SH-SY5Y (cell line): ENCODE data around the gene TMEM87A.

Source experiments
- GATA2 ChIP-seq: IDR thresholded peaks from 2 replicates; pipeline ENCODE4 v1.6.1; 2011; ENCODE audit warnings: mild to moderate bottlenecking, low read depth, low read length
- GATA3 ChIP-seq: IDR thresholded peaks from 2 replicates; pipeline ENCODE4 v1.6.1; 2011; ENCODE audit warnings: low read depth, mild to moderate bottlenecking, low read length, moderate library complexity

GRCh38 chr15:42215913-42216829, 57.1 kb downstream of the TMEM87A start:
- TF ChIP-seq GATA3 (no peak), GATA2 (no peak)
